Right forelimb (tissue), 1 donor: ENCODE measurements around the gene APH1B.

Experiments
- DNase-seq: peaks from one replicate; pipeline ENCODE4 v3.0.0-alpha.2; 2018

The APH1B gene

GRCh38 chr15:63254991-63255390 is 22.4 kb upstream of the APH1B start:
- DNase-seq, result no peak

- no peak for DNase-seq
Measured at GRCh38 chr15:63255489-63255990, 21.9 kb upstream of the APH1B start.

- DNase-seq, result no peak
Measured at GRCh38 chr15:63256433-63257274, 20.8 kb upstream of the APH1B start.

- no peak for DNase-seq
Measured at GRCh38 chr15:63258658-63259057, 18.7 kb upstream of the APH1B start.

- DNase-seq, result no peak
Measured at GRCh38 chr15:63260791-63261190, 16.6 kb upstream of the APH1B start.

DNA sequence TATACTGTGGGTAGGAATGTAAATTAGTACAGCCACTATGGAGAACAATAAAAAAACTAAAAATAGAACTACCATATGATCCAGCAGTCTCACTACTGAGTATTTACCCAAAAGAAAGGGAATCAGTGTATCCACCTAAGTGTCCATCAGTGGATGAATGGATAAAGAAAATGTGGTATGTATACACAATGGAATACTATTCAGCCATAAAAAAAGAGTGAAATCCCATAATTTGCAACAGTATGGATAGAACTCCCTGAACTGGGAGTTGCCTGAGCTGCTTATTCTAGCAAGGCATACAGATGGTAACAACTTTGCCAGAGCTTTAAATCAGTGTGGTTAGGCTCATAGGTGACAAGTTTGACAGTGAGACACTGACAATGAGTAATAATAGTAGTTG is 16.1 kb upstream of the APH1B start:
- no peak for DNase-seq

- DNase-seq, result no peak
Measured at GRCh38 chr15:63263519-63263918, 13.9 kb upstream of the APH1B start.

GRCh38 chr15:63264688-63265293 is 12.6 kb upstream of the APH1B start:
- DNase-seq, result no peak

DNA sequence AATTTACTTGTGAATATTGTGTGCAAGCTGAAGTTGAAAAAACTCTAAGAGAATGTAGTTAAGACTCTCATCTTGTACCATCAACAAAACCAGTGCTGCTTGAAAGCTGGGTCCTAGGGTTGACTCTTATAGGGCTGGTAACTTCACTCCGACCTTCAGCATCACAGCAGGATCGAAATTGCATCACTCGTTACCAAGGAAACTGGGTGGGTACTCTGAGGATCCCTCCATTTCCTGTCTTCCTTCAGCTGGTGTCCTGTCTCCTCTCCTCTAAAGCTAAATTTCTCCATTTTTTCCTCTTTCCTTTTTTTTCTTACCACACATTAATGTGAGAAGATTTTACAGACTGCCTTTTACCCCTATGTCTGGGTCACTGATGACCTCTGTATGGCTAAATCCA is 3.0 kb upstream of the APH1B start:
- no peak for DNase-seq

DNA sequence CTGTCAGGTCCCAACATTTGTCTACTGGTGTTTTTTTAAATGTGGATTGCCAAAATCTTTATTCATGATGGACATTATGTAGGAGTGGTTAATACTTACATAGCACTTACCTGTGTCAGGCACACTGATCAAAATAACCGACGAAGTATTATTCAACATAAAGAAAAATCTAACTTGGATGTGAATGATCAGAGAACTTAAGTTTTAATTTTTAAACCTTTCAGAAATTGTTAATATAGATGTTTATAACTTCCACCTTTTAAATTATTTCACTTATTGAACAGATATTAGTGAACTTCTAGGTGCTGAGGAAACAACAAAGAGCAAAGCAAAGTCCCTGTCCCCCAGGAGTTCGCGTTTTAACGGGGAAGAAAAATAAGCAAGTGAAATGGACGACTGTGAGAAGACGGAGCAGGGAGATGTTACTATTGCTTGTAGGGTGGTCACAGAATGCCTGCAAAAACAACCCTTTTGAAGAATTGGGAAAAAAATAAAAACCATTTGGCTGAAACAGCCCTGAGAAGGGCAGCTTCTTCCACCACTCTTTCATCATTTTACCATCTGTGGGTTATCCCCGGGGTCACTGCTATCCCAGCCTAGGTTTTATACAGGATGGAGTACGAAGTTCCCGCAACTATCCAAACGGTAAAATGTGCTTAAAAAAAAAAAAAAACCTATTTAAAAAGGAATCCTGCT is 915 bp upstream of the APH1B start:
- no peak for DNase-seq

GRCh38 chr15:63277893-63278456 is 570 bp downstream of the APH1B start:
- DNase-seq, result no peak

- no peak for DNase-seq
Measured at GRCh38 chr15:63283126-63283525, 5.7 kb downstream of the APH1B start.

DNA sequence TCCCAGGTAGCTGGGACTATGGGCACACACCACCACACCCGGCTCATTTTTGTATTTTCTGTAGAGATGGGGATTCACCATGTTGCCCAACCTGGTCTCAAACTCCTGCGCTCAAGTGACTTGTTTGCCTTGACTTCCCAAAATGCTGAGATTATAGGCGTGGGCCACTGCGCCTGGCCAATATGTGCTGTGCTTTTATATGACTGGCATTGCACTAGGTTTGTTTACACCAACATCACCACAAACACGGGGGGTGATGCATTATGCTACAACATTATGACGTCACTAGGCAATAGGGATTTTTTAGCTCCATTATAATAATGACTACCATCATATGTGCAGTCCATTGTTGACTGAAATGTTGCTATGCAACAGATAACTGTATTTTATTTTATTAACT is 6.9 kb downstream of the APH1B start:
- no peak for DNase-seq

GRCh38 chr15:63287109-63287508 is 9.7 kb downstream of the APH1B start:
- no peak for DNase-seq

GRCh38 chr15:63288342-63288741 is 10.9 kb downstream of the APH1B start:
- no peak for DNase-seq

GRCh38 chr15:63288778-63289378 is 11.5 kb downstream of the APH1B start:
- no peak for DNase-seq

- no peak for DNase-seq
Measured at GRCh38 chr15:63291507-63291906, 14.1 kb downstream of the APH1B start.

DNA sequence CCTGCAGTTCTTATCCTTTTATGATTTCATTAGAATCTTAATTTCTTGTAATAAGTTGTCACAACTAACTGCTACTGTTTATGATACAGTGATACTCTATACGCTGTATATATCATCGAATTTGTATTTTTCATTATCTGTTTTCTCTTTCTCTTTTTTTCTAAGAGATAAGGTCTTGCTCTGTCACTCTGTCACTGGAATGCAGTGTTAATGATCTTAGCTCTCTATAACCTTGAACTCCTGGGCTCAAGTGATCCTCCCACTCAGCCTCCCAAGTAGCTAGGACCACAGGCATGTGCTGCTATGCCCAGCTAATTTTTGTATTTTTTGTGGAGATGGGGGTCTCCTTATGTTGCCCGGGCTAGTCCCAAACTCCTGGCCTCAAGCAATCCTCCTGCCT is 14.8 kb downstream of the APH1B start:
- no peak for DNase-seq

GRCh38 chr15:63292771-63293170 is 15.4 kb downstream of the APH1B start:
- no peak for DNase-seq

DNA sequence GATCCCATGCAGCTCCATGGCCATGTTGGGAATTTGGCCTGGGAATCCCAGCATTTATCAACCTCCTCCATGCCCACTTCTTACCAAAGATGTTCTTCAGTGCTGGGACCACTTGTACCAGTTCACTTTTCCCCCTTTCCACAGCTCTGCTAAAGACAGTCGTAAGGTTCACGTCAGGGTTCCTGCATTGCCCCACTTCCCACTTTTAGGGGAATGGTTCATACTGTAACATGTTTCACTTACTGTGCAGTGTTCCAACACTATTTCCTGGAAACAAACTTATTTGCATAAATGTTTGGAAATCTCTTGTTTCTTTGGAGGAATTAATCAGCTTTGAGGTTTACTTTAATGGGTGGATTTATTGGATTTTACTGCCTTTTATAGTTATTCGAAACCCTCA is 17.0 kb downstream of the APH1B start:
- no peak for DNase-seq

GRCh38 chr15:63295341-63295740 is 17.9 kb downstream of the APH1B start:
- DNase-seq, result no peak

DNA sequence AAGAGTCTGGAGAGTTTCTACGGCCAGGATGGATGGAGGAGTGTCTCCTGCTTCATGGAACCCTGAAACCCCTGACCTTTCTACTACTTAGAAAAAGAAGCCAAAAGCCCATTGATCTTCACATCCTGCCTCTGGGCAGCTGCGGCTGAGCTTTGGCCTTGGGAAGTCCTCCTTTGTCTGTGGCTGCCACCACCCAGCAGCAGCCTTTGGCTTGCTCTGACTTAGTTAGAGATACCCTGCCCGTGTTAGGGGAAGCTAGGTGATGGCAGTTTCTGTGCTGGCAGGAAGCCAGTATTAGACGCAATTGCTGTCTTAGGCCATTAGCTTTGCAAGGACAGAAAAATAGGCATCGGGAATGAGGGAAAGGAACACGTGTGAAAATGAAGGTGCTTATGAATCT is 18.8 kb downstream of the APH1B start:
- no peak for DNase-seq

- no peak for DNase-seq
Measured at GRCh38 chr15:63299943-63300575, 22.7 kb downstream of the APH1B start.
